GM18951 (cell line): ENCODE measurements around the gene TRABD2B.

Experiments used
- POLR2A ChIP-seq: IDR thresholded peaks from 4 replicates; pipeline ENCODE4 v1.6.1; 2011; ENCODE audit warnings: mild to moderate bottlenecking; ENCODE audit not compliant: insufficient read length, insufficient read depth; ENCODE audit errors: extremely low read depth
- in situ Hi-C: fragments of 300-500 bp; cut with MboI; formaldehyde crosslinking; loops from one replicate; pipeline ENCODE4 v1.12.0; 2022; ENCODE audit warnings: low sequenced_read_pairs, mixed read lengths, inconsistent platforms; ENCODE audit not compliant: unreplicated experiment

TRABD2B gene

GRCh38 chr1:47769295-47769694, 227.9 kb downstream of the TRABD2B start:
- TF ChIP-seq POLR2A, result no peak
- in situ Hi-C loops, result no loop called here

GRCh38 chr1:47767741-47768100, 229.5 kb downstream of the TRABD2B start:
- TF ChIP-seq POLR2A, result no peak
- in situ Hi-C loops, result no loop called here

- no peak for TF ChIP-seq POLR2A
- in situ Hi-C loops, result no loop called here
These were observed 230.1 kb downstream of the TRABD2B start for GRCh38 chr1:47766832-47767740.

- in situ Hi-C loops, result no loop called here
- TF ChIP-seq POLR2A, result no peak
These were observed 231.3 kb downstream of the TRABD2B start for GRCh38 chr1:47765742-47766485.

- in situ Hi-C loops, result no loop called here
- TF ChIP-seq POLR2A, result no peak
These were observed 231.9 kb downstream of the TRABD2B start for GRCh38 chr1:47765236-47765635.

- in situ Hi-C loops, result no loop called here
- TF ChIP-seq POLR2A, result no peak
These were observed 232.6 kb downstream of the TRABD2B start for GRCh38 chr1:47764461-47765046.

- in situ Hi-C loops, result no loop called here
These were observed 233.5 kb downstream of the TRABD2B start for GRCh38 chr1:47763591-47764171.

GRCh38 chr1:47761974-47762373, 235.2 kb downstream of the TRABD2B start:
- in situ Hi-C loops, result no loop called here
- TF ChIP-seq POLR2A, result no peak

More at GRCh38 chr1:47763591-47764171, 233.5 kb downstream of the TRABD2B start:
- no peak for TF ChIP-seq POLR2A

- TF ChIP-seq POLR2A, result no peak
- in situ Hi-C loops, result no loop called here
These were observed 235.8 kb downstream of the TRABD2B start for GRCh38 chr1:47761201-47761930.

GRCh38 chr1:47759936-47760629, 237.1 kb downstream of the TRABD2B start:
- TF ChIP-seq POLR2A, result no peak

GRCh38 chr1:47759251-47759935, 237.8 kb downstream of the TRABD2B start:
- TF ChIP-seq POLR2A, result no peak
- in situ Hi-C loops, result no loop called here

More at GRCh38 chr1:47759936-47760629, 237.1 kb downstream of the TRABD2B start:
- in situ Hi-C loops, result no loop called here
